Psoas muscle (tissue), 8 donors: ENCODE measurements around the gene S1PR1. TPM values are rescaled to one million over a fixed set of nuclear protein-coding genes. Genes with fewer than 3 reads are reported as not detected.

Source experiments
- ATAC-seq, 4 donors: fragments of 200-7000 bp; cut with Tn5 transposase; one replicate each; pipeline ENCODE4 v1.9.1; 2020; ENCODE audit warnings: moderate library complexity in 3 of 4, mild to moderate bottlenecking in 2 of 4
- DNase-seq, 2 donors: peaks; one replicate each; pipeline ENCODE4 v3.0.0-alpha.2; 2020
- H3K27ac ChIP-seq: fragments of 200-600 bp; one replicate; pipeline ENCODE4 v1.8.0; 2022
- H3K27me3 ChIP-seq, 3 donors: fragments of 200-600 bp in 1 of 3; one replicate each; pipeline versions ENCODE4 v1.6.1 to v1.8.0; 2013 to 2022; ENCODE audit warnings: low read length in 2 of 3, mild to moderate bottlenecking in 2 of 3, moderate library complexity in 1 of 3; ENCODE audit not compliant: insufficient read depth in 3 of 3
- H3K36me3 ChIP-seq, 2 donors: fragments of 200-600 bp in 1 of 2; one replicate each; pipeline versions ENCODE4 v1.6.1 to v1.8.0; 2013 to 2022; ENCODE audit warnings: low read depth in 1 of 2, mild to moderate bottlenecking in 1 of 2, moderate library complexity in 1 of 2; ENCODE audit not compliant: insufficient read depth in 1 of 2
- H3K4me1 ChIP-seq: fragments of 200-600 bp; one replicate; pipeline ENCODE4 v1.8.0; 2022
- H3K4me3 ChIP-seq: fragments of 200-600 bp; one replicate; pipeline ENCODE4 v1.8.0; 2022; ENCODE audit warnings: mild to moderate bottlenecking
- H3K9me3 ChIP-seq: fragments of 200-600 bp; one replicate; pipeline ENCODE4 v1.8.0; 2022
- WGBS, 3 donors: extraction: QIAGEN DNeasy Blood & Tissue Kit; methylation state at CpG; one replicate each; pipeline versions ENCODE4 v1.1.6 to v1.1.7; 2013; 5-methylcytosine and 5-hydroxymethylcytosine counted together
- intact Hi-C, 2 donors: fragments of 100-400 bp; cut with DNase I; formaldehyde crosslinking; loops; one replicate each; pipeline versions ENCODE4 v1.11.0 to v1.14.2; 2022
- polyA plus RNA-seq, 3 donors: library from polyadenylated mRNA; stranded (reverse); fragments of 200-250 nt; gene quantifications; one replicate each; pipeline ENCODE4 v1.2.3, GENCODE V29; 2013
- total RNA-seq, 4 donors: library from RNA; stranded (reverse); fragmentation: NEBNext Ultra II Directional in 2 of 4; extraction: Animal tissue kit (Norgen Biotek cat#: 25700) in 2 of 4; gene quantifications; one replicate each; pipeline versions ENCODE4 v1.2.1 to v1.2.4, GENCODE V29; 2021 to 2023
- TF ChIP-seq, protein P1 (sequence below): fragments of 200-600 bp; IDR thresholded peaks from one replicate; pipeline ENCODE4 v1.8.0; 2022; ENCODE audit warnings: antibody characterized with exemption
- donor health status: healthy with polysubstance abuse.
- donor health status: DM: no; HTN: no; CAD: no; lungs with moderate emphysema.
- donor health status: Bipolar disorder and iron deficiency.
- donor health status: healthy.
- donor health status: DM: yes; HTN: yes; CAD: no.
- donor health status: DM: no; HTN: no; CAD: no.
- donor health status: DM: no; HTN: no; CAD: no.
- donor health status: DM: yes; HTN: yes; CAD: no.

S1PR1 gene
- total and polyA plus RNA-seq, 7 donors, result 21.9 to 35.7 (median 25.8) TPM

DNA sequence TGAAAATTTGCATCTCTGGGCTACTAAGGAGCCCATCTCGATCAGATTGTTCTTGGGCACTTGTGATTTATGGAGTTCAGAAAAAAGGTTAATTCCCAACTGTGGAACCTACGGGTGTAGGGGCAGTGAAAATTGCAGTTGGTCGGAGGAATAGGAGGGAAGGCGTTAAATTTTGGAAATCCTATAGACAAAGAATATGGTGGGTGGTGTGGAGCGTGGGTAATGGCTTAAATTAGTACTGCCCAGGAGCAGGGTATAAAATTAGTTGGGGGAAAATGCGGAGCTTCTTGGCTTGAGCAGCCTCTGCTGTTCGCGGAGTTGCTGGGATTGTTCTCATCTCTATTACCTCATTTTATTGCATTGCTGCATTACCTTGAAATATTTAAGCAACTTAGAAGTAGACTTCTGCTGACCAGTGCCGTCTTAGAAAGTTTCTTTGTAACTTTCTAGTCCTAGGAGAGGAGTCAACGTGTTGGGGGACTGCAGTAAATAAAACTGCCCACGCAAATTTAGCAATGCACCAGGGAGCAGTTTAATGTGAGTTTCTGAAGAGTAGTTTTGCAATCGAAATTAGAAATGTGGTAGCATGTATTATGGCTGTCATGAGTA is 514 bp downstream of the S1PR1 start:
- TF ChIP-seq, protein P1, sequence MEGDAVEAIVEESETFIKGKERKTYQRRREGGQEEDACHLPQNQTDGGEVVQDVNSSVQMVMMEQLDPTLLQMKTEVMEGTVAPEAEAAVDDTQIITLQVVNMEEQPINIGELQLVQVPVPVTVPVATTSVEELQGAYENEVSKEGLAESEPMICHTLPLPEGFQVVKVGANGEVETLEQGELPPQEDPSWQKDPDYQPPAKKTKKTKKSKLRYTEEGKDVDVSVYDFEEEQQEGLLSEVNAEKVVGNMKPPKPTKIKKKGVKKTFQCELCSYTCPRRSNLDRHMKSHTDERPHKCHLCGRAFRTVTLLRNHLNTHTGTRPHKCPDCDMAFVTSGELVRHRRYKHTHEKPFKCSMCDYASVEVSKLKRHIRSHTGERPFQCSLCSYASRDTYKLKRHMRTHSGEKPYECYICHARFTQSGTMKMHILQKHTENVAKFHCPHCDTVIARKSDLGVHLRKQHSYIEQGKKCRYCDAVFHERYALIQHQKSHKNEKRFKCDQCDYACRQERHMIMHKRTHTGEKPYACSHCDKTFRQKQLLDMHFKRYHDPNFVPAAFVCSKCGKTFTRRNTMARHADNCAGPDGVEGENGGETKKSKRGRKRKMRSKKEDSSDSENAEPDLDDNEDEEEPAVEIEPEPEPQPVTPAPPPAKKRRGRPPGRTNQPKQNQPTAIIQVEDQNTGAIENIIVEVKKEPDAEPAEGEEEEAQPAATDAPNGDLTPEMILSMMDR, result no peak
- Histone ChIP-seq H3K27ac (peak overlapping the region; percentile 69), H3K27me3 (peaks cover 0 to 45% (median 4%) of the 10 kb centered on the region in 3 donors), H3K4me3 (peak overlapping the region; percentile 79), H3K9me3 (no peaks in the 10 kb centered on the region), H3K36me3 (peaks cover 0 to 5% of the 10 kb centered on the region in 2 donors), H3K4me1 (peaks cover 6% of the 10 kb centered on the region)
- 1 to 2% (median 1%) methylated on average over 12 of the region's 12 CpGs for WGBS, 3 donors
- DNase-seq (no peak), ATAC-seq (no peak)
- intact Hi-C loops, result loop anchor here (5.0 to 10.0 kb wide), 2 partner anchors 213 to 315 kb away; partner anchors contain the start of gene DPH5 (in 1 of the 2)

DNA sequence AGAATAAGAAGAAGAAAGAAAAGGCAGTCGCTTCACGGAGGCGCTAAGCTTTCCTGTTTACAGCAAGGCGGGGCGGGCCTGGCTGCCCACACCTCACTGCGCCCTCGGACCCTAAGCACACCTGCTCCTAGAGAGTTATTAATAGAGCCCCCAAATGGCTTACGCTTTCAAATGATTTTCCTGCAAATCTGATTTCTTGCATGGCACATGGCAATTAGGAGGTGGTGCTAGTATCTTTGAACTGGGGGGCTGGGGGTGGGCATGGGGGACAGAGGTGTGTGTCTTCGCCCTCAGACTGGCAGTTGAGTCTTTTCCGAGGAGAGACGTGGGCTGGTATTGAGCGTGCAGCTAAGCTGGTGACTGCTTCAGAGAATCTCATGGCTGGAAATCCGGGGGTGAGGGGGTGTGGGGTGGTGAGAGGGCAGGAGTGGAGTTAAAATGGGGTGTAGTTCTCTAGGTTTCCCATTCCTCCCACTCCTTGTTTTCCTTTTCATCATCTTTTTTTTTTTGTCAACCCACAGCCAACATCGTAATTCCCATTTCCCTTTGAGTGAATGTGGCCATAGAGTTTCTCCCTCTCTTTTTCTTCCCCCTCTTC is 1.3 kb downstream of the S1PR1 start:
- H3K36me3 ChIP-seq, result peaks cover 0 to 5% of the 10 kb centered on the region in 2 donors
- TF ChIP-seq, protein P1, result no peak
- H3K4me3 ChIP-seq, result peak overlapping the region; percentile 79
- intact Hi-C loops, result loop anchor here (2.0 to 10.0 kb wide), 3 partner anchors 213 to 316 kb away; partner anchors contain the start of gene DPH5 (in 2 of the 2)
- no peaks in the 10 kb centered on the region for H3K9me3 ChIP-seq
- DNase-seq (no peak), ATAC-seq (no peak)
- peaks cover 6% of the 10 kb centered on the region for H3K4me1 ChIP-seq
- 18 to 23% (median 22%) methylated on average over 14 of the region's 14 CpGs for WGBS, 3 donors
- H3K27me3 ChIP-seq, result peaks cover 0 to 45% (median 4%) of the 10 kb centered on the region in 3 donors
- H3K27ac ChIP-seq, result peak overlapping the region; percentile 46

DNA sequence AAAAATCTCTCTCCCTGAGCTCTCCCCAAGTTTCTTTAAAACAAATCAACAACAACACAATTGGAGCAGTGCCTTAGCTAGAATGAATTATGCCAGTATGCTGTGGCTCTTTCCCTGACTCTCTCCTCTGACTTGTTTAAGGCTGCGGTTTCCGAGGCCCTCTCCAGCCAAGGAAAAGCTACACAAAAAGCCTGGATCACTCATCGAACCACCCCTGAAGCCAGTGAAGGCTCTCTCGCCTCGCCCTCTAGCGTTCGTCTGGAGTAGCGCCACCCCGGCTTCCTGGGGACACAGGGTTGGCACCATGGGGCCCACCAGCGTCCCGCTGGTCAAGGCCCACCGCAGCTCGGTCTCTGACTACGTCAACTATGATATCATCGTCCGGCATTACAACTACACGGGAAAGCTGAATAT is 1.9 kb downstream of the S1PR1 start:
- Histone ChIP-seq H3K4me1 (peaks cover 6% of the 10 kb centered on the region), H3K4me3 (peak overlapping the region; percentile 79), H3K27ac (peak overlapping the region; percentile 46), H3K36me3 (peaks cover 0 to 5% of the 10 kb centered on the region in 2 donors), H3K27me3 (peaks cover 0 to 45% (median 4%) of the 10 kb centered on the region in 3 donors), H3K9me3 (no peaks in the 10 kb centered on the region)
- ATAC-seq, result peak; percentile 71 to 75 (median 74)
- TF ChIP-seq, protein P1, result peak; percentile 85
- DNase-seq, result peak; percentile 83 to 88
- intact Hi-C loops, result loop anchor here (2.0 to 10.0 kb wide), 3 partner anchors 214 to 316 kb away; partner anchors contain the start of gene DPH5 (in 2 of the 2)
- WGBS, 3 donors, result 5 to 6% (median 5%) methylated on average over 17 of the region's 17 CpGs

DNA sequence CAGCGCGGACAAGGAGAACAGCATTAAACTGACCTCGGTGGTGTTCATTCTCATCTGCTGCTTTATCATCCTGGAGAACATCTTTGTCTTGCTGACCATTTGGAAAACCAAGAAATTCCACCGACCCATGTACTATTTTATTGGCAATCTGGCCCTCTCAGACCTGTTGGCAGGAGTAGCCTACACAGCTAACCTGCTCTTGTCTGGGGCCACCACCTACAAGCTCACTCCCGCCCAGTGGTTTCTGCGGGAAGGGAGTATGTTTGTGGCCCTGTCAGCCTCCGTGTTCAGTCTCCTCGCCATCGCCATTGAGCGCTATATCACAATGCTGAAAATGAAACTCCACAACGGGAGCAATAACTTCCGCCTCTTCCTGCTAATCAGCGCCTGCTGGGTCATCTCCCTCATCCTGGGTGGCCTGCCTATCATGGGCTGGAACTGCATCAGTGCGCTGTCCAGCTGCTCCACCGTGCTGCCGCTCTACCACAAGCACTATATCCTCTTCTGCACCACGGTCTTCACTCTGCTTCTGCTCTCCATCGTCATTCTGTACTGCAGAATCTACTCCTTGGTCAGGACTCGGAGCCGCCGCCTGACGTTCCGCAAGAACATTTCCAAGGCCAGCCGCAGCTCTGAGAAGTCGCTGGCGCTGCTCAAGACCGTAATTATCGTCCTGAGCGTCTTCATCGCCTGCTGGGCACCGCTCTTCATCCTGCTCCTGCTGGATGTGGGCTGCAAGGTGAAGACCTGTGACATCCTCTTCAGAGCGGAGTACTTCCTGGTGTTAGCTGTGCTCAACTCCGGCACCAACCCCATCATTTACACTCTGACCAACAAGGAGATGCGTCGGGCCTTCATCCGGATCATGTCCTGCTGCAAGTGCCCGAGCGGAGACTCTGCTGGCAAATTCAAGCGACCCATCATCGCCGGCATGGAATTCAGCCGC is 2.5 kb downstream of the S1PR1 start:
- TF ChIP-seq, protein P1, result no peak
- Histone ChIP-seq H3K36me3 (peaks cover 0 to 5% of the 10 kb centered on the region in 2 donors), H3K27ac (peak overlapping the region; percentile 46), H3K4me1 (peaks cover 6% of the 10 kb centered on the region), H3K27me3 (peaks cover 0 to 45% (median 4%) of the 10 kb centered on the region in 3 donors), H3K9me3 (no peaks in the 10 kb centered on the region), H3K4me3 (peak overlapping the region; percentile 79)
- DNase-seq (no peak), ATAC-seq (no peak)
- WGBS, 3 donors, result 75 to 82% (median 82%) methylated on average over 42 of the region's 42 CpGs
- intact Hi-C loops, result loop anchor here (2.0 to 10.0 kb wide), 4 partner anchors 77 to 317 kb away; partner anchors contain the start of gene DPH5 (in 2 of the 2)
